Measurements from ENCODE around the gene AKAP7.
"Not testable (repeated sequence)": the region's sequence is repeated elsewhere in the genome, so short reads cannot be mapped to it uniquely, and the experiment has no call there.

The AKAP7 gene

DNA sequence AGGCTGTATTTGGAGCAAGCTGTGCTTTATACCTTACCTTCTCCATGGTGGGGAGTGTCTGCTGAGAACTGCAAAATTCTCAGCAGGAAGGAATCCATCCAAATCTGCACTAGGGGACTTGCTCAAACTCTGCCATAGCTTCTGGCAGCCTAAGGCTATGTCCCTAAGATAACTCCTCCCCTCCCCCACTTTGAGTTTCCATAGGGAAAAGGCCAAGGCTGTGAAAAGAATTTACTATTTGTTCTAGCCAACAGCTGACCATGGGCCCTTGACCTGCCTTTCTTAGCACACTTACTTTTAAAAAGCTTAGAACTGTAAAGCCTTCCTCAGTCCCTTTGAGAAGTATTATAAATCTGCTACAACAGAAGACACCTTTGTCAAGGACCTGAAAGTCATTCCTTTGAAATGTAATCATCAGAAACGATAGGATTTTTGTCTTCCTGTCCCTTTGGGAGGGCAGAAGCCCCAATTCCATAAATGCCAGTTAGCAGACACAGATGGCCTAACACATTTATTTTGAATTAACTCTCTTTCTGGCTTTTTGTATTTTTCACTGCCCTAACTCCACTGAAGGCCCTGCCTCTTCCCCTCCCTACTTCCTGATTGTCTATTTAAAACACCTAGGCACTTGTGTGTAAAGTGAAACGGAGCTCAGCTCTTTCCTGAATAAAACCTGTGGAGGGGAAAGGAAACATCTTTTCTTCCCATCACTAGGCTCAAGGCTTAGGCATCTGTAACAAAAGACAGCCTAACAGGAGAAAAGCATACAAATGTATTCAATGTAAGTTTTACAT is 157.1 kb downstream of the AKAP7 start:
- TF ChIP-seq GATA1 (IDR thresholded peaks at IDR 0.05; ENCODE audit: low read depth, low read length) (no peak), POLR2A (IDR thresholded peaks at IDR 0.05; ENCODE audit: low read length) (no peak)
- DNase-seq = no peak

DNA sequence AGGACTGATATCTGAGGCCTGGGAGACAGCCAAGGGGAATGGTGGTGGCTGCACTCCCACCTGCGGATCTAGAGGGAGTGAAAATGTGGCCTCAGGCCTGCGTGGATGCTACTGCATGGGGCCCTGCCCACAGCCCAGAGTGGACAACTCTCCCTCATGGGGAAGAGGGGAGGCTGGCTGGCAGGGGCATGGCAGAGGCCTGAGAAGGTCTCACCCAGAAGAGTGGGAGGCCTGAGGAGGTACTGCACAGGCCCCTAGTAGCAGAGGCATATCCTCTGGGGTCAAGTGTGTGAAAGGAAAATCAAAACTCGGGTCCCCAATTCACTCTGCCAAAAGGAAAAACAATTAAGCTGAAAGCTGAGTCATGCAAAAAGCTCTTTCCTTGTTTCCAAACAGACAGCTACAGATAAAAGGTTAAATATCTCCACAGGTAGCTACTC is 158.2 kb downstream of the AKAP7 start:
- no peak for DNase-seq
- no peak for TF ChIP-seq POLR2A (IDR thresholded peaks at IDR 0.05; ENCODE audit: low read length)
- no peak for TF ChIP-seq GATA1 (IDR thresholded peaks at IDR 0.05; ENCODE audit: low read depth, low read length)

DNA sequence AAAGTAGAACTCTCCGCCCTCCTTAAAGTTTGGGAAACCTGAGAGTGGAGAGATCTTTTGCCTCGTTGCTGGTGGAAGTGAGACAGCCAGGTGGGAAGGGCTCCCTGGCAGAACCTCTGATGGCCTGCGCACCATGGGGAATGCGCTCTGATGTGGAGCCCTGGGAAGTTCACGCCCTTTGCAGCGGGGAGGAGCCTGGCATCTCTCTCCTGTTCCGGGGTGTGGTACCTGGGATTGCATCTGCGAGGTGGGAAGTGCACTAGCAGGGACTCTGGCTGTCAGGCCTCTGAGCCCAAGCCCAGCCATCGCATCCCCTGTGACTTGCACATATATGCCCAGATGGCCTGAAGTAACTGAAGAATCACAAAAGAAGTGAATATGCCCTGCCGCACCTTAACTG is 159.8 kb downstream of the AKAP7 start:
- no peak for DNase-seq
- no peak for TF ChIP-seq POLR2A (IDR thresholded peaks at IDR 0.05; ENCODE audit: low read length)
- no peak for TF ChIP-seq GATA1 (IDR thresholded peaks at IDR 0.05; ENCODE audit: low read depth, low read length)

DNA sequence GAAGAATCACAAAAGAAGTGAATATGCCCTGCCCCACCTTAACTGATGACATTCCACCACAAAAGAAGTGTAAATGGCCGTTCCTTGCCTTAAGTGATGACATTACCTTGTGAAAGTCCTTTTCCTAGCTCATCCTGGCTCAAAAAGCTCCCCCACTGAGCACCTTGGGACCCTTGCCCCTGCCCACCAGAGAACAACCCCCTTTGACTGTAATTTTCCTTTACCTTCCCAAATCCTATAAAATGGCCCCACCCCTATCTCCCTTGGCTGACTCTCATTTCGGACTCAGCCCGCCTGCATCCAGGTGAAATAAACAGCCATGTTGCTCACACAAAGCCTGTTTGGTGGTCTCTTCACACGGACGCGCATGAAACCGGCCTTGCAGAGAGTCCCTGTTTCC is 165.6 kb downstream of the AKAP7 start:
- not testable (repeated sequence) for DNase-seq

DNA sequence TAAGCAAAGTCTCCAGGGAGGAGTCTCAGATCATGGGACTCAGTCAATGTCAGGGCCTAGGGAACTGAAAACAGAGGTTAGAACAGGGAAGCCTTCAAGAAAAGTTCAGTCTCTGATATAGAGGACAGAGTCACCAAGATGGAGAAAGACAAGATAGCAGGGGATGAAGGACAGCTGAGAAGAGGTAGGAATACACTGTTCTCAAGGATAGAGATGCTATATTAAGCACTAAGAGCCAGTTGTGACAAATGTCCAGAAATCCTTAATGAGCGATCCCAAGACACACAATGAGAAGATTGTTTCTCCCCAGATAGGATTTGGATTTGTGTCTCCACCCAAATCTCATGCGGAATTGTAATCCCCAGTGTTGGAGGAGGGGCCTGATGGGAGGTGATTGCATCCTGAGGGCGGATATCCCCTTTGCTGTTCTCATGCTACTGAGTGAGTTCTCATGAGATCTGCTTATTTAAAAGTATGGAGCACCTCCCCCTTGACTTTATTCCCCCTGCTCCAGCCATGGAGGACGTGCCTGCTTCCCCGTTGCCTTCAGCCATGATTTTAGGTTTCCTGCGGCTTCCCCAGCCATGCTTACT is 168.2 kb downstream of the AKAP7 start:
- no peak for TF ChIP-seq POLR2A (IDR thresholded peaks at IDR 0.05; ENCODE audit: low read length)
- no peak for DNase-seq

DNA sequence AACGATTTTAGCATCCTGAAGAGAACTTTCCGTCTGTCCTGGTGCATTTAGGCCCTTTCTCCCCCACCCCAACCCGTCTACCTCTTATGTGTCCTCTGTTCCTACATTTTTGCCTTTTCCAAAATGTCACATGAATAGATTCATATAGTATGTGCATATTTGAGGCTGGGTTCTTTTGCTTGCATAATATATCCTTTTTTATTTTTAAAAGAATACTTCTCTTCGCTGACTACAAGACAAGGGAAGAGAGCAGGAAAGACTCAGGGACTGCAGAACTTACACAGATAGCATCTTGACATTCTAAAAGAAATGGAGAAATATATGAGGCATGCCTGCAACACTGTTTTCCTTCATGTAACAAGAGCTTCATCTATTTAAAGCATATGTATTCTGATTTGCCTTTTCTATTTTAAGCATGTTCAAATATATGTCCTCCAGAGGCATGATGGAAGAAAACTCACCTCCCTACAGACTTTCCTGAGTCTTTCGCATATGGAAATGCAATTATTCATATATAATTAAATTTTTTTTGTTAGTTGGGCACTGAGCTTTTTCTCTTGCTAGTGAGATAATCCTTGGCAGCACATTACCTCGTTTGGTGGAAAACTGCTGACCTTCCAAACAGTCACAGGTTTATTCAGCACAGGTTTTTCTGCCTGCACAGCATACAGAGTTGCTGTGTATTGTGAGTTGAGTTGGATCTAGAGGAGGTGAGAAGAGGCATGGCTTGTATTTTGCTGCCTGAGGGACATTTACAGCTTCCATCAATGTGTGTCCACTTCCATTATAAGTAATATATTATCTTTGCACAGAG is 170.0 kb downstream of the AKAP7 start:
- no peak for DNase-seq
- no peak for TF ChIP-seq POLR2A (IDR thresholded peaks at IDR 0.05; ENCODE audit: low read length)
- no peak for TF ChIP-seq GATA1 (IDR thresholded peaks at IDR 0.05; ENCODE audit: low read depth, low read length)

DNA sequence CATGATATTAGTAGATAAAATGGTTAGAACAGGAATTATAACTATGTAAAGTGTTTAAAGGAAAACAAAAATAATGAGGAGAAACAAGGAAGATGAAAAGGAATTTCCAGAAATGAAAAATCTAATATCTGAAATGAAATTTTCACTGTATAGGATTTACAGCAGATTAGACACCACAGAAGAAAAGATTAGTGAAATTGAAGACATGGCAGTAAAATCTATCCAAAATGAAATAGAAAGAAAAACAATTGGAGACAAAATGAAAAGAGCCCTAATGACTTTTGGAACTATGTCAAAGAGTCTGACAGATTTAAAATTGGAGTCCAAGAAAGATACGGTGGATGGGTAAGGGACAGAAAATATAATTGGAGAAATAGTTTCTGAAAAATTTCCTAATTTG is 174.2 kb downstream of the AKAP7 start:
- TF ChIP-seq GATA1 (IDR thresholded peaks at IDR 0.05; ENCODE audit: low read depth, low read length) (no peak), POLR2A (IDR thresholded peaks at IDR 0.05; ENCODE audit: low read length) (no peak)
- no peak for DNase-seq

DNA sequence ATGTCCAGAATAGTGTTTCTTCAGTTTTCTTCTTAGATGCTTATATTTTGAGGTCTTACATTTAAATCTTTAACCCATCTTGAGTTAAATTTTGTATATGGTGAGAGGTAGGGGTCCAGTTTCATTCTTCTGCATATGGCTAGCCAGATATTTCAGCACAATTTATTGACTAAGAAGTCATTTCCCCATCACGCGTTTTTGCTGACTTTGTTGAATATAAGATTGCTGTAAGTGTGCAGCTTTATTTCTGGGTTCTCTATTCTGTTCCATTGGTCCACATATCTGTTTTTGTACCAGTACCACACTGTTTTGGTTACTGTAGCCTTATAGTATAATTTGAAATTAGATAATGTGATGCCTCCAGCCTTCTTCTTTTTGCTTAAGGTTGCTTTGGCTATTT is 179.6 kb downstream of the AKAP7 start:
- DNase-seq = no peak
- TF ChIP-seq POLR2A (IDR thresholded peaks at IDR 0.05; ENCODE audit: low read length) = no peak
- no peak for TF ChIP-seq GATA1 (IDR thresholded peaks at IDR 0.05; ENCODE audit: low read depth, low read length)

DNA sequence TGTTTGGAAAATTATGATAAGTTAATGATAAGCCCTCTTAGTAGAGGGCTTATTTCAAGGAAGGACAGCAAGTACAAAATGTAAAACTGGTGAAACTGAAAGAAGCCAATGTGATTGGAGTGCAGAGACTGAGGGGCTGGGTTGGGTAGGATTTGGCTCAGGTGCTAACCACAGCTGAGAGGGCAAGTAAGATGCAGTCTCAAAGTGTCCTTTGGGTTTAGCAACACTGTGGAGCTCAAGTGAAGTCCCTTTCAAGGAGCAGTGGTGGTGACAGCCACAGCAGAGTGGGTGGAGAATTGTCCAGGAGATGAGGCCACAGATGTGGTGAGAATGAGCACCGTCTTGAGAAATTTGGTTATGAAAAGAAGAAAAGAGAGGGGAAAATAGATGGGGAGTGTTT is 181.4 kb downstream of the AKAP7 start:
- no peak for TF ChIP-seq GATA1 (IDR thresholded peaks at IDR 0.05; ENCODE audit: low read depth, low read length)
- TF ChIP-seq POLR2A (IDR thresholded peaks at IDR 0.05; ENCODE audit: low read length) = no peak
- no peak for DNase-seq

DNA sequence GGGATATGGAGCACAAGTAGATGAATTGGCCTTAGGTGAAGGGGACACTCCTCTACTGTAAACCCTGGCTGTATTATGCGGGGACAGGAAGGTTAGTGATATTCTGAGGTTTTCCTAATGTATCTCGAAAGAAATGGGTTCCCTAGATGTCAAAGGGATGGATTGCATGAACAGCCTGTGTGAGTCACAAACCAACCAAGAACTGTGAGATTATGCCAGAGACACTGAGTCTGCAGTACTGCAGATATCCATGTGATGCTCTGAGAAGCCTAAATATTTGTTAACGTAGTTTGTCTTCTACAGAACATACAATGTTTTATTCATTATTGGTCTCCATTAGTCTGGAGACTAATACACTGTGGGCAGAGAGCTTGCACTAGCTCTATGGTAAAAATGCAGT is 182.2 kb downstream of the AKAP7 start:
- DNase-seq = no peak
- no peak for TF ChIP-seq POLR2A (IDR thresholded peaks at IDR 0.05; ENCODE audit: low read length)
- TF ChIP-seq GATA1 (IDR thresholded peaks at IDR 0.05; ENCODE audit: low read depth, low read length) = no peak

DNA sequence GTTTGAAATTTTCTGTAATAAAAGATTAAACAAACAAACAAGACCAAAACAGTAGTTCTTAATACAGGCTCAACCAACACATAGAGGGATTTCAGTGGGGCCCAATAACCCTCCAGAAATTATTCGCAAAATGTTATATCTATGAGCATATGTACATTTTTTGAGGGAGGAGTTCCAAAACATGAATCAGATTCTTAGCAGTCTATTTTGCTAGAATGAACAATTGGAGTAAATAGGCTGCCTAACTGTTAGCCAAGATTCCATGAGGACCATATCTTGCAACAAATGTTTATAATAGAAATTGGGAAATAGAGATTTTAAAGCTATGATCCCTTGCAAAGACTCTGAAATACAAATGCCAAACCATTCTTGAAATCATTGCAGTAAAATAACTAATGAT is 186.3 kb downstream of the AKAP7 start:
- TF ChIP-seq POLR2A (IDR thresholded peaks at IDR 0.05; ENCODE audit: low read length) (no peak), GATA1 (IDR thresholded peaks at IDR 0.05; ENCODE audit: low read depth, low read length) (no peak)

DNA sequence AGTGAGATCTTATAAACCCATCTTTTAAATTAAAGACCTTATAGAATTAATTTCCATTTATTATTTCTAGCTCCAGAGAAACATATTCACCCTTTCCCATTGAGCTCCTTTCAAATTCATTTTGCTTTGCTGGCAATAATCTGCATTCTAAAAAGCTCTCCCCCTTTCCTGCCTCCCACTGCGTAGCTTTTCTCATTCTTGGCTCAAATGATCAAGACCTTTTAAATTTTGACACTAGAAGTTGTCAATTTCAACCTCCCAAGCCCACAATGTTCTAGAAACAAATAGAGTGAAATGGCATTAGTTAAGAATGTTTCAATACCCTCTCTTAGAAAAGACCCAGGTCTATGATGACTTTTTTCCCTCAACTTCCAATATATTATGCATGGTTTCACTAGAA is 186.9 kb downstream of the AKAP7 start:
- TF ChIP-seq POLR2A (IDR thresholded peaks at IDR 0.05; ENCODE audit: low read length) (no peak), GATA1 (IDR thresholded peaks at IDR 0.05; ENCODE audit: low read depth, low read length) (no peak)
- no peak for DNase-seq

More for the DNA sequence above, 186.3 kb downstream of the AKAP7 start:
- no peak for DNase-seq

DNA sequence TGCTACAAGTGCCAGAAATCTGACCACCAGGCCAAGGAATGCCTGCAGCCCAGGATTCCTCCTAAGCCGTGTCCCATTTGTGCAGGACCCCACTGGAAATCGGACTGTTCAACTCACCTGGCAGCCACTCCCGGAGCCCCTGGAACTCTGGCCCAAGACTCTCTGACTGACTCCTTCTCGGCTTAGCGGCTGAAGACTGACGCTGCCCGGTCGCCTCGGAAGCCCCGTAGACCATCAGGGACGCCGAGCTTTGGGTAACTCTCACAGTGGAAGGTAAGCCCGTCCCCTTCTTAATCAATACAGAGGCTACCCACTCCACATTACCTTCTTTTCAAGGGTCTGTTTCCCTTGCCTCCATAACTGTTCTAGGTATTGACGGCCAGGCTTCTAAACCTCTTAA is 190.4 kb downstream of the AKAP7 start:
- DNase-seq = not testable (repeated sequence)

DNA sequence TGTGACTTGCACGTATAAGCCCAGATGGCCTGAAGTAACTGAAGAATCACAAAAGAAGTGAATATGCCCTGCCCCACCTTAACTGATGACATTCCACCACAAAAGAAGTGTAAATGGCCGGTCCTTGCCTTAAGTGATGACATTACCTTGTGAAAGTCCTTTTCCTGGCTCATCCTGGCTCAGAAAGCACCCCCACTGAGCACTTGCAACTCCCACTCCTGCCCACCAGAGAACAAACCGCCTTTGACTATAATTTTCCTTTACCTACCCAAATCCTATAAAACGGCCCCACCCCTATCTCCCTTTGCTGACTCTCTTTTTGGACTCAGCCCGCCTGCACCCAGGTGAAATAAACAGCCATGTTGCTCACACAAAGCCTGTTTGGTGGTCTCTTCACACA is 193.5 kb downstream of the AKAP7 start:
- not testable (repeated sequence) for DNase-seq

DNA sequence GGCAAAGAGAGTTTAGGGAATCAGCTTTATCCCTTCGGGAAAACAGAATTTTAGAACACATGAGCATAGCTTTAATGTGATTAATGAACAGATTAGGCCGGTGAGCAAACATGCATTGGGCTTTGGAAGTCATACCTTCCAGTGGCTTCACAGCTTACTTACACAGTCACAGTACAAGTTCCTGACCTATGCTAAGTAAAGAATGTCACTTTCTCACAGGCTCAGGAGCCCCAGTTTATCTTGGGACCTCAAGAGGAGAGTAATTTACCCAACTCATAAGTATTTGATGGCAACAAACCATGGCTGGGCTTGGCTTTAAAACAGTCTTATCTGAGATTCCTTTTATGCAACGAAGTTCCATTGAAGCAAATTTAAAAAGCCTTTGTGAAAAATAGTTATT is 195.9 kb downstream of the AKAP7 start:
- no peak for DNase-seq
- TF ChIP-seq GATA1 (IDR thresholded peaks at IDR 0.05; ENCODE audit: low read depth, low read length) (no peak), POLR2A (IDR thresholded peaks at IDR 0.05; ENCODE audit: low read length) (no peak)
